ENCODE results near the gene CACNA1S.

CACNA1S gene

DNA sequence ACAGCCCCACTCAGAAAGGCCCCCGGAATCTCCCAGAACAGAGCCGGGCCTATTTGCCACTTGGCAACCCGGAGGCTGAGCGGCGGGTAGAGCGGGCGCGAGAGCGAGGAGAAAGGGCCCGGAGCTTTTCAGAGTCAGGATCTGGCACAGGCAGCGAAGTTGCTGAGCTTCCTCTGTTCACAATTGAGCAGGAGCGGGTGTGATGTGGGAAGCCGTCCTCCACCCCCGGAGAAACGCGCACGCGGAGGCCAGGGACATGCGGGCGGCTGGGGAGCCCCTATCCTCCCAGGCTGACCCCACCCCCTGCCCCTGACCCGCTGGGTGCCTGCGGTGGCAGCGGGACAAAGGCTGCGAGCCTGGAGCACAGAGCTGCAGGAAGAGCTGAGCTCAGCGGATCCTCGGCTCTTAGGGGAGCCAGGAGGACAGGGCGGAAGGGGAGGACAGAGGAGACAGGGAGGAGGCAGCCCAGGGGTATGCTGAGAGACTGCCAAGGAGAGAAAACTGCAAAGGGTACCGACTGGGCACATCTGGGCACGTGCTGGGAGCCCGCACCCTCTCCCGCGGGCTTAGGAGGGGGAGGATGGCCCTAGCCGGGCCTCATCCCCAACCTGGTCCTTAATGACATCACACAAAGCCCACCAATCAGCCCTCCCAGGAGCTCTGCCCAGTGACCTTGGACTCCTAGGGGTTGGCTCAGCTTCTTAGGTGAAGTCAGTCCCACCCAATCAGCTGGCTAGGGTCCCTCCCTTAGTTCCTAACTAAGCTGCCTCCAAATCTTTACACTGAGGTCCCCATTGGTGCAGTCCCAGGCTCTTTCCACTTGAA lies 98.0 kb downstream of the CACNA1S start:
- no peak for DNase-seq (ENCODE audit: low read depth, low spot score)

DNA sequence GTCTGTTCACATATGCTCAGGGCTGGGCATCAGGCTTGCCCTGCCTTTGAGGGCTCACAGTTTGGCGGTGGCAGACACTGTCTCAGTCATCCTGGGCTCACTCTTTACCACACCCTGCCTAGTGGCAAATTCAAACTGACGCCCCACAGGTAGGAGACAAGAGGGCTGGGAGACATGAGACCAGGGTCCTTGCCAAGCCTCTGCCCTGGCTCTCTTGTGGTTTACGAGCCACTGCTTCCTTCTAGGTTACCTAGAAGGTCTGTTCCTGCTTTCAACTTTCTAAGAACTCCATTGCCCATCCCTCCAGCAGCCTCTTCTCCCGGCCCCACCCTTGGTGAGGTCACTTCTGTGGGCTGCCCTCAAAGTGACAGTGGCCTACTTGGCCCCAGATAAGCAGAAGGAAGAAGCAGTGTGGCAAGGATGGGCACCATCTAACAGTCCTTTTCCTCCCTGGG lies 99.2 kb downstream of the CACNA1S start:
- DNase-seq (ENCODE audit: low read depth, low spot score), result no peak

DNA sequence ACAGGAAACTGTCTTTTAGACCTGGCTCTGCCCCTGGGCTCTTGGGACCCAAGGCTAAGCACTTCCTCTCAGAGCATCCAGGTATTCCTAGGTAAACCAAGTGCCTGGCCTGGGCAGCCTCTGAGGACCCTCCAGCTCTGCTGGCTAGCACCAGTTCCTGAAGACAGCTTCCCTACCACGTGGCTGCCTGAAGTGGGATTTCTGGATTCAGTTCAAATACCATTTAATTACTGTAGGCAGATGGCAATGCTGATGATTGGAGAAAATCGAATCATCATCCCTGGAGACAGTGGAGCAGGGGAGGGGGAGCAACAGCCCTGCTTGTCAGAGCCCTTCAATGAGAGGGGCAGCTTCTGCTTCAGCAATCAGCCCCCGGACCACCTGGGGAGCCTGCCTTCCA lies 100.6 kb downstream of the CACNA1S start:
- DNase-seq (ENCODE audit: low read depth, low spot score), result no peak

DNA sequence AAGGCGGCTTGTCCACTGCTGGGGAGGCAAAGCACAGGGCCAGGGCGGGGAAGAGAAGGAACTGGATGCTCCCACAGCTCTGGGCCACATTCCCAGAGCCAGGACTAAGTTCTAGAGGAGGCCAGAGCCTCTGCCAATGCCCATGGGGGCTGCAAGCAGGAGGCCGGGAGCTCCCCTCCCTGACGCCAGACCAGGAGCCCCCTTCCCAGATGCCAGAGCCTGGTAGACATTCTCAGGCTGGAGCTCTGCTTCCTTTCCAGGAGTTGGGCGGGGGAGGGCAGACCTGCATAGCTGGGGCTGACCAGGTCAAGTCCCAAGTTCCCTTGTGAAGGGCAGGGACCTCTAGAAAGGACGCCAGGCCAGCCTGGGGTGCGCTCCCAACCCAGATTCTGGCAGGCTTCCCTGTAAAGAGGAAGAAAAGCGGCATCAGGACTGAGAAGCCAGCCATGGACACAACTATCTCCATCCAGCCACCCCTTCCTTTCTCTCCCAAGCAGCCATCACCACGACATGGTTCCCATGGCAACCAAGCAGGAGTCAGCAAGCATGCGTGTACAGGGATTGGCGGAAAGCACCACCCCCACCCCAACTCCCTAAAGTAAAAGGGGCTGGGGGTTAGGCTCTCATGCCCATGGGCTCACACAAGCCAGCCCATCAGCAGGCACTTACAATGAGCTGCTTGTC lies 102.1 kb downstream of the CACNA1S start:
- no peak for DNase-seq (ENCODE audit: low read depth, low spot score)

DNA sequence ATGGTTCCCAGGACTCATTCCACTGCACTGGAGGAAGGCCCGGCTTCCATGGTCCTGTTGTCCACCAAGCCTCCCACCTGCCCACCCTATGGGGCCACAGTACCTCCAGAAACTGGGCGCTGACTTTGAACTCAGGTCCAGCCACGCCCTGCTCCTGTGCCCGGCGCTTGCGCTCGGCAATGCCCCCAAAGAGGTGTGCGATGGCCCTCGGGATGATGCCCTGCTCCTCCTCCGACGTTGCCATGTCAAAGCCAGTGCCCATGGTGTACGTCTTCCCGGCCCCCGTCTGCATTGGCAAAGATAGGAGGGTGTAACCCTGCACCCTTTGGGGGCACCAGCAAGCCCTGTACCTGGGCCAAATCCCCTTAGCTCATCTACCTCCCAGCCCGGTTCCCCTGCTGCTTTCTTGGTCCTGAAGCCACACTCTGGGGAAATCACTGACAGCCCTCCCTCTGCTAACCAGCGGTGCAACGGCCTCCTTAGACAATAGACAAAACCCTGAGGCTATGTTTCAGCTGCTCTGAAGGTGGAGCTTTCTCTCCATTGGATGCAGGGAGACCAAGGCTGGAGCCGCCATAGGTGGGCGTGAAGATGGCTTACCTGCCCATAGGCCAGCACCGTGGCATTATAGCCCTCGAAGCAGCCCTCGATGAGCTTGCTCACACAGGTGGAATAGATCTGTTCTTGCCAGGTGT lies 103.4 kb downstream of the CACNA1S start:
- no peak for DNase-seq (ENCODE audit: low read depth, low spot score)

DNA sequence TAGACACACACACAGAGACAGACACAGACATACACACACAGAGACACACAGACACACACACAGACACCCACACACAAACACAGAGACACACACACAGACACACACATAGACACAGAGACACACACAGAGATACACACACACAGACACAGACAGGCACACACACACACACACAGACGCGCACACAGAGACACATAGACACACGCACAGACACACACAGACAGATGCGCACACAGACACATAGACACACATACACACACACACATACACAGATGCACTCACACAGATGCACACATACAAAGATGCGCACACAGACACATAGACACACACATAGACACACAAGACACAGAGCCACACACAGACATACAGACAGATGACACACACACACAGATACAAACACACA lies 104.7 kb downstream of the CACNA1S start:
- DNase-seq (ENCODE audit: low read depth, low spot score), result no peak

DNA sequence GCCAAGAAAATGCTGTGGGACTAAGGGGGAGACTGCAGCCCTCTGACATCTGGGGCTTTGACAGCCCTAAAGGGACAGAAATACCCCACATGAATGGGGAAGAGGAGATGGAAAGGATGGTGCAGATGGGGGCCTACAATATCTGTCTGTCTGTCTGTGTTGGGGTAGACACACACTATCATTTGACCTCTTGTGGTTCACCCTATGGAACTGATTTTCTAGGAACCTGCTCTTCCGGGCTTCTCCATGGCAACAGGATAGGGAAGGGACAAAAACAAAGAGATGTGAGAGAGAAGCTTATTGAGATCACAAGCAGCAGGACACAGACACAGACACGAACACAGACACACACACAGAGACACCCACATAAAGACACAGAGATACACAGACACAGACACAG lies 105.8 kb downstream of the CACNA1S start:
- no peak for DNase-seq (ENCODE audit: low read depth, low spot score)

DNA sequence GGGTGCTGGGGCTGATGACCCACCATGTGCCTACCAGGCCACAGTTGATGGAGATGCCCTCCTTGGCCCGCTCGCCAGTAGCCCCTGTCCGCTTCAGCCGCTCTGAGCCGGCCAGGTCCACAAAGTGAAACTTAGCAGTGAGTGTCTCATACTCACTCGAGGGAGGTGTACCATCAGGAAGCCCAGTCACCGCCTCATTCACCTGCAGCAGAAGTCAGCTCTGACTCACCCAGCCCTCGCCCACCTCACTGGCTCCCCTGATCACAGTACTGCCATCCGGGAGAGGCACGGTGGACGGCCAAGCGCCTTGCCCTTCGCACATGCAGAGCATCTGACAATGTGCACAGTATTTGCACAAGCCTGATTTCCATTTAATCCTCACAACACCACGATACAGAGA lies 107.5 kb downstream of the CACNA1S start:
- no peak for DNase-seq (ENCODE audit: low read depth, low spot score)

DNA sequence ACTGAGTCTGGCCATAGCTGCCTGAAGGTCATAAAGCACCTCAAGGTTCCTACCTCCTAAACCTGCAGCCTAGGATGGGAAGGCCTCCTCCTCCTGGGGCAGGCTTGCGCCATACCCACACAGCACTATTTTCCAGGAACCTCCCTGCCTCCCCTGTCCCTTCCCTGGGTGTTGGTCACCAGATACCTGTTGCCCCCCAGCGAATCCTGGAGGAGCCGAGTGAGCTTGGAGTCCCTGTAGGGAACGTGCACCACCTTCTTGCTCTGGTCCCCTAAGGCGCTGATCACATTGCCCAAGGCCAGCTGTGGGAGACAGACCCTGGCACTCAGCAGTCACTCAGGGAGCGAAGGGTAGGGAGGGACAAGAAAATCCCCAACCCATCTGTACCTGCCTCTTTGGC lies 108.1 kb downstream of the CACNA1S start:
- DNase-seq (ENCODE audit: low read depth, low spot score), result no peak

DNA sequence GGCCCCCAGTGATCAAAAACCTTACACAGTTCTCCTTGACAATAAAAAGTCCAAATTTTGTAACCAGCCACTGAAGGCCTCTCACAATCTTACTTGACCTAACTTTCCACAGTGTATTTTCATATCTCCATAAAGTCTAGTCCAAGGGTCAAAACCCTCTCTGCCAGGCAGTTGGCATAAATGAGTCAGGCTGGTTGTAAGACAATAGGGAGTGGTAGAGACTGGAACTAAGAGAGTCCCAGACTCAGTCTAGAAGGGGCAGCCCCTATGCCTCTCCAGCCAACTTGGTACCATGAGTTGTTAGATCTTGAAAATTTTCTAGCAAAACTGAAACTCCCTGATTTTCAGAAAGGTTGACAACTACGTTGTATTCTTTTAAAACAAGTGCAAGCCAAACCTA lies 109.7 kb downstream of the CACNA1S start:
- DNase-seq (ENCODE audit: low read depth, low spot score), result no peak

DNA sequence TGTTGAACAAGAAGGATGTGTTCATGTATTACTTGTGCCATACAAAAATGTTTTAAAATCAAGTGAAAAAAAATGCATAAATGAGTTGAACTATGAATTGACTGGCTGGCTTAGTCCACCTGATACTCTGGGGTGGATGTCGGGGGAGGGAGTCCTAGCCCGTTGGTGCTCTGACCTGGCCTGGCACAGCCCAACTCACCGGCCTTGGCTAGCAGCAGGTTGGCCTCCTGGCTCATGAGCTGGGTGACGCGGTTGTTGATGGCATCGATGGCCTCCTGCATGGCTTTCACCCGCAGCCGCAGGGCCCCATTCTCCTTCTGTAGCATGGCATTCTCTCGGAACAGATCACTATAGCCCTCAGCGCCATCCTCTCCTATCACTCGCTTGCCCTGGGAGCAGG lies 110.3 kb downstream of the CACNA1S start:
- no peak for DNase-seq (ENCODE audit: low read depth, low spot score)

DNA sequence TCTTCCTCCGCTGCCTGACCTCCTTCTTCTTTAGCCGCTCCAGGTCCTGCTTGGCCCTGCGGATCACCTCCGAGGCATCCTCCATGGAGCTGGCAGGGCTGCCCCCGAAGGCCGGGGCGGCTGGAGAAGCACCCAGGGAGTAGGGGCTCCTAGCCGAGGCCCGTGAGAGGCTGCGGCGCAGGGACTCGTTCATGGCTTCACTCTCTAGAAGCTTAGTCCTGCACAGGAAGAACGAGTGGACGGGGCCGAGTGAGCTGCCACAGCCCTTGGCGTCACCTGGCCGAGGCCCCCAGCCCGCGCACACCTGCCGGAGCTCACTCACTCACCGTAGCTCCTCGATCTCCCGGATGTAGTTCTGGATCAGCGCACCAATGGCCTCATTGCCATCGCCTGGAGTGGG lies 111.8 kb downstream of the CACNA1S start:
- no peak for DNase-seq (ENCODE audit: low read depth, low spot score)

DNA sequence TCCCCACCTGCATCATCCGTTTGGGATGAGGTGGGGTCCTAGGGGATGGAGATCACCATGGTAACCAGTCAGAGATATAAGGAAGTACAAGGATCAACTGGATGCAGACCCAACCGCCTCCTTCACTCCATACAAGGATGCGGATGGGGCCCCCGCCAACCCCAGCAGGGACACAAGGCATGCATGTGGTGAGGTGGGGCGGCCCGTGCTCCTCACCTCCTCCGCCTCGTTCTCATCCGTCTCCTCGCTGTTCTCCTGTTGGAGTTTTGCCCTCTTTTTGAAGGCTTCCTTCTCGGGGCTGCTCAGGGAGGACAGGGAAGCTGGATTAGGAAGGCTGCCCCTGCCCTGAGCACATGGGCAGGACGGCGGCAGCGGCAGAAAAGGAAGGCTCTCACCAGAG lies 112.6 kb downstream of the CACNA1S start:
- no peak for DNase-seq (ENCODE audit: low read depth, low spot score)

DNA sequence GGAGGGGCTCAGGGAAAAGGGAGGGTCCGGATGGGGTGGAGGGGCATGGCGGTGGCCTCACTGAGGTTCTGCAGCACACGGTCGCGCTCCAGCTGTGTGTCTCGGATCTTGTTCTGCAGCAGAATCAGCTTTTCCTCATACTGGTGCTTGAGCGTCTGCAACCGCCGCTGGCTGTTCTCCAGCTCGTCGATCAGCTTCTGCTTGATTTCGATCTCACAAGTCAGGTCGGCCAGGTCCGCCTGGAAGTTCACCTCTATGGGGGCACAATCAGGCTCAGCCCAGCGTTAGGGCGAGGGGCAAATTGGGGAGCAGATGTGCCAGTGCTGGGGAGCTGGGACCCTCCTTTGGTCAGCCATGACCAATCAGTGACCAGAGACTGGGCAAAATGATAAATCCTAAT lies 113.9 kb downstream of the CACNA1S start:
- DNase-seq (ENCODE audit: low read depth, low spot score), result no peak

DNA sequence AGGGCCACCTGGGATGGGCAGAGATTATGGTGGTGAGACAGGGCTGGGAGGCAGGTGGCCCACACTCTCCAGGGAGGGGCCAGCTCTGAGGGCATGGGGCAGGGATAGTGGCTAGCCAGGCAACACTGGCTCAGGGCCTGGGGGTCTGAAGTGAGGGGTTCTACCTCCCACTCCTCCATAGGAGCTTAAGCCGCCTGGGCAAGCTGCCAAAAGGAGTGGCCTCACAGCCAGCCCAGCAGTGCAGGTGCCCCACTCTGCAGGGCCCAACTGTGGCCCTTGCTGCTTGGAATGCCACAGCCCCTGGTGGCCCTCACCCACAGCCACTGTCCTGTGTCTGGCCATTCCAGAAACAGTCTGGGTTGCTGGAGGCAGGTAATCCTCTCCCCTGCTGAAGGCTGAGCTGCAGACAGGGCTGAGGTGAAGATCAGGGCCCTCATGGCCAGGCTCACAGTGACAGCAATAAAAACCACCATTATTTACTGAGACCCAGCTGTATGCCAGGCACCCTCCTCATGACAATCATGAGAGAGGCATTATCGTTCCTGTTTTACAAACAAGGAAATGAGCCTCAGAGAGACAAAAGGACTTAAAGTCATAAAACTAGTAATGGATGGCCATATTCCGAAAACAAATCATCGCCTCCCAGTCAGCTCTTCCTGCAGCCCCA lies 119.7 kb downstream of the CACNA1S start:
- DNase-seq (ENCODE audit: low read depth, low spot score), result no peak

DNA sequence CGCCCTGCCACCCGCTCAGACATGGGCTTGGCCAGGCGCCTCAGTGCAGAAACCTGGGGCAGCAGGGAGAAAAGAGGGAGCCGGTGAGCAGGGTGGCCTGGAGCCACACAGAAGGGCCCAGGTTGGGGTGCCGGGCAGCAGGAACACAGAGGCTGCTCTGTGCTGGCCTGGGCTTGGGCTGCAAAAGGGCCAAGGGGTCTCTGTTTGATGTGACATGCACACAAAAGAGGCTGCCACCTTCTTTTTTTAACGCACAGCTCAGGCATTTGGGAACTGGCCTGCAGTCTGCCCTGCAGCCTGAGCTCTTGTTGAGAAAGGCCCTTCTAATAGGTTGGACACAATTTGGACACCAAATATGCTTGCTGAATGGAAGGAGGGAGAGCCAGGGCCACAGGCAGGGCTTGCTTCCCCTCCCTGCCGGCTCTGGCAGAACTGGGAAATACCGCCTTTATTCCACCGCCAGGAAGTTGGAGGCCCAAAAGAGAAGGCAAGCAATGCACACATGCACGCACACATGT lies 121.1 kb downstream of the CACNA1S start:
- no peak for DNase-seq (ENCODE audit: low read depth, low spot score)

DNA sequence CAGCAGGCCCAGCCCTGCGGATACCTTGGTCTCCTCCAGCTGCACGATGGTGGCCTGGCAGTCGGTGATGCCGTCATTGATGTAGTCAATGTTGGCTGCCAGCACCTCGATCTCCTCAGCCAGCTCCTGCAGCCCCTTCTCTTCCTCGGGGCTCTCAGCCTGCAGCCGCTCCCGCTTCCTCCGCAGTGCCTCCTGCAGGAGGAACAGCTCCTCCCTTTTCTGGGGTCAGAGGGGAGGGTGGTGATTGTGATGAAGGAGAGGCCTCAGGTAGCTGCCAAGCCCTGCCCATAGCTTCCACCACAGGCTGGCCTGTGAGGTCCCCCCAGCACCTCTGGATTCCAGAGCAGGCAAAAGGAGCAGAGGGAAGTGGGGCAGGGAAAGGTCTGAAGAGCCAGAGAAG lies 122.1 kb downstream of the CACNA1S start:
- DNase-seq (ENCODE audit: low read depth, low spot score), result no peak

Measured in activated CD4-positive, CD25-positive, alpha-beta regulatory T cell treated with anti-CD3 and anti-CD28 coated beads, Interleukin-2, amount 50 U/mL, for 16 hours (primary cell).